K562 (cell line): Measurements from ENCODE around the gene SCFD2. TPM values are rescaled to one million over a fixed set of nuclear protein-coding genes. Genes with fewer than 3 reads are reported as not detected.

Experiments used
- ATAC-seq: fragments of 200-7000 bp; cut with Tn5 transposase; 3 replicates; pipeline ENCODE4 v1.9.1; 2020; ENCODE audit warnings: moderate library complexity
- BruUV-seq: library from RNA; stranded (reverse); fragments of 400-500 nt; replicated peaks from 2 replicates; lab custom pipeline; 2021; lab: Mats Ljungman, UMichigan
- CTCF ChIA-PET: fragments of 300-600 bp; formaldehyde crosslinking; extraction: SDS; loops from one replicate; lab custom pipeline; 2021; ENCODE audit warnings: low intra/inter-chr PET ratio; lab: Yijun Ruan, JAX
- POLR2A ChIA-PET: fragments of 300-600, 350-650 bp; sonication (Branson Sonifier 250); formaldehyde crosslinking; extraction: SDS; loops from one replicate; lab custom pipeline; 2021; ENCODE audit warnings: antibody characterized with exemption, inconsistent platforms; lab: Yijun Ruan, JAX
- DNase-seq, 4 experiments: peaks; one replicate each; pipeline versions ENCODE4 v3.0.0 to v3.0.0-alpha.2; 2011 to 2018; ENCODE audit warnings: low spot score in 3 of 4, mixed read lengths in 3 of 4; ENCODE audit errors: extremely low read depth in 1 of 4
- FAIRE-seq: peaks from 2 replicates; lab custom pipeline; 2011; peaks lifted over from hg19 to GRCh38; lab: Jason Lieb, UNC
- H2AFZ ChIP-seq: 2 replicates; pipeline ENCODE4 v1.6.0; 2011; ENCODE audit warnings: low read depth, low read length, control low read depth, inconsistent platforms
- H3K27ac ChIP-seq: fragments of 200-600 bp; 3 replicates; pipeline ENCODE4 v1.8.0; 2011; ENCODE audit warnings: low read depth, mild to moderate bottlenecking, control low read depth, inconsistent platforms, low read length, moderate library complexity, mixed read lengths; ENCODE audit errors: extremely low read depth
- H3K27me3 ChIP-seq, 2 experiments: fragments of 300-600 bp in 1 of 2; 2 replicates in 1 of 2; 3 replicates in 1 of 2; pipeline versions ENCODE4 v1.6.0 to v1.8.0; 2011; ENCODE audit warnings: inconsistent platforms in 2 of 2, low read length in 2 of 2, mild to moderate bottlenecking in 1 of 2, mixed read lengths in 1 of 2, moderate library complexity in 1 of 2; ENCODE audit not compliant: control insufficient read depth in 2 of 2, insufficient read depth in 2 of 2
- H3K36me3 ChIP-seq: fragments of 300-600 bp; 3 replicates; pipeline ENCODE4 v1.8.0; 2011; ENCODE audit warnings: mild to moderate bottlenecking, low read length, inconsistent platforms; ENCODE audit not compliant: control insufficient read depth, insufficient read depth
- H3K4me1 ChIP-seq, 2 experiments: fragments of 200-600 bp in 1 of 2; replicated peaks in 1 of 2; 2 replicates in 1 of 2; 3 replicates in 1 of 2; pipeline versions ENCODE4 v1.5.1 to v1.8.0; 2011; ENCODE audit warnings: inconsistent platforms in 2 of 2, low read length in 2 of 2, mild to moderate bottlenecking in 1 of 2, mixed read lengths in 1 of 2, moderate library complexity in 1 of 2; ENCODE audit not compliant: control insufficient read depth in 2 of 2, insufficient read depth in 2 of 2
- H3K4me2 ChIP-seq: 2 replicates; pipeline ENCODE4 v1.6.1; 2011; ENCODE audit warnings: low read length, control low read depth, inconsistent platforms, mixed read lengths; ENCODE audit not compliant: insufficient read depth
- H3K4me3 ChIP-seq: fragments of 200-600 bp; sonication (generic), shearing (Covaris generic); 2 replicates; pipeline ENCODE4 v1.5.1; 2016; ENCODE audit warnings: control low read depth, inconsistent platforms
- H3K79me2 ChIP-seq: fragments of 200-600 bp; 3 replicates; pipeline ENCODE4 v1.8.0; 2011; ENCODE audit warnings: low read length, inconsistent platforms; ENCODE audit not compliant: control insufficient read depth, insufficient read depth
- H3K9ac ChIP-seq, 2 experiments: 2 replicates each; pipeline versions ENCODE4 v1.6.0 to v1.6.1; 2011; ENCODE audit warnings: low read depth in 2 of 2, low read length in 2 of 2, control low read depth in 1 of 2, inconsistent platforms in 1 of 2, mild to moderate bottlenecking in 1 of 2, mixed read lengths in 1 of 2; ENCODE audit not compliant: insufficient read depth in 1 of 2
- H3K9me1 ChIP-seq: one replicate; pipeline ENCODE4 v1.6.0; 2011; ENCODE audit warnings: inconsistent platforms, mild to moderate bottlenecking, low read length, moderate library complexity; ENCODE audit not compliant: control insufficient read depth, insufficient read depth
- H3K9me3 ChIP-seq: replicated peaks from 2 replicates; pipeline ENCODE4 v1.5.1; 2011; ENCODE audit warnings: low read depth, low read length, inconsistent platforms; ENCODE audit not compliant: control insufficient read depth, insufficient read depth
- H4K20me1 ChIP-seq: replicated peaks from 2 replicates; pipeline ENCODE4 v1.6.1; 2011; ENCODE audit warnings: low read length, inconsistent platforms, mixed read lengths; ENCODE audit not compliant: control insufficient read depth, insufficient read depth
- ARID4B ChIP-seq: sonication (generic); formaldehyde crosslinking; IDR thresholded peaks from 2 replicates; pipeline ENCODE4 v1.8.0; 2022; ENCODE audit warnings: mild to moderate bottlenecking, missing genetic modification reagents
- BMI1 ChIP-seq: fragments of 150-350 bp; IDR thresholded peaks from 2 replicates; pipeline ENCODE4 v1.6.1; 2014; ENCODE audit warnings: low read length
- BRD9 ChIP-seq: fragments of 450-650 bp; IDR thresholded peaks from 2 replicates; pipeline ENCODE4 v1.6.1; 2018; ENCODE audit warnings: low read depth; ENCODE audit not compliant: partially characterized antibody
- CBX5 ChIP-seq: IDR thresholded peaks from 2 replicates; pipeline ENCODE4 v1.6.1; 2014; ENCODE audit warnings: low read depth, borderline replicate concordance
- CCNT2 ChIP-seq: IDR thresholded peaks from 2 replicates; pipeline ENCODE4 v1.6.1; 2011; ENCODE audit warnings: borderline replicate concordance, low read depth, mild to moderate bottlenecking, moderate library complexity, mixed read lengths, low read length; ENCODE audit not compliant: insufficient read length; ENCODE audit errors: extremely low read depth
- DMBX1 ChIP-seq: fragments of 250-450 bp; sonication (Bioruptor Pico); IDR thresholded peaks from 2 replicates; pipeline ENCODE4 v1.8.0; 2022; ENCODE audit warnings: inconsistent platforms, mild to moderate bottlenecking, moderate library complexity, borderline replicate concordance
- FOXK1 ChIP-seq: sonication (generic); formaldehyde crosslinking; IDR thresholded peaks from 2 replicates; pipeline ENCODE4 v1.8.0; 2022; ENCODE audit warnings: missing genetic modification reagents, mild to moderate bottlenecking, borderline replicate concordance
- HNRNPH1 ChIP-seq: fragments of 200-400 bp; formaldehyde crosslinking; optimal IDR thresholded peaks from 2 replicates; pipeline ENCODE3; 2017; ENCODE audit warnings: low read depth, mild to moderate bottlenecking, low read length, moderate library complexity
- POLR2AphosphoS5 ChIP-seq: IDR thresholded peaks from 2 replicates; pipeline ENCODE4 v1.6.1; 2011; ENCODE audit warnings: mild to moderate bottlenecking, low read depth, low read length, moderate library complexity; ENCODE audit not compliant: control insufficient read depth, insufficient read depth
- PRMT5 ChIP-seq: sonication (generic); formaldehyde crosslinking; IDR thresholded peaks from 2 replicates; pipeline ENCODE4 v1.5.0; 2020; ENCODE audit warnings: missing genetic modification reagents
- RERE ChIP-seq: sonication (generic); formaldehyde crosslinking; IDR thresholded peaks from 2 replicates; pipeline ENCODE4 v1.8.0; 2023; ENCODE audit warnings: missing genetic modification reagents, mild to moderate bottlenecking, borderline replicate concordance
- TAF9B ChIP-seq: fragments of 450-650 bp; IDR thresholded peaks from 2 replicates; pipeline ENCODE4 v1.6.1; 2018; ENCODE audit warnings: mild to moderate bottlenecking; ENCODE audit not compliant: partially characterized antibody
- ZEB2 ChIP-seq: fragments of 450-650 bp; IDR thresholded peaks from 2 replicates; pipeline ENCODE4 v1.6.1; 2016
- ZNF165 ChIP-seq: fragments of 250-450 bp; sonication (Bioruptor Pico); IDR thresholded peaks from 2 replicates; pipeline ENCODE4 v1.4.0; 2020; ENCODE audit warnings: borderline replicate concordance
- WGBS: fragments of 100-300 bp; shearing (Covaris generic); methylation state at CpG from one replicate; pipeline ENCODE4 v1.1.6; 2016; ENCODE audit warnings: low coverage, mixed read lengths; ENCODE audit not compliant: insufficient coverage; ENCODE audit errors: missing lambda C conversion rate; 5-methylcytosine and 5-hydroxymethylcytosine counted together
- in situ Hi-C: fragments of 300-500 bp; cut with MboI; formaldehyde crosslinking; loops from 4 replicates; pipeline ENCODE4 v1.15.0; 2018; ENCODE audit warnings: inconsistent platforms, mixed read lengths
- intact Hi-C: fragments of 100-400 bp; cut with micrococcal nuclease; formaldehyde crosslinking; loops from 2 replicates; pipeline ENCODE4 v1.14.2; 2022
- polyA plus RNA-seq, 8 experiments: library from polyadenylated mRNA; depleted of rRNA in 4 of 8; stranded (reverse) in 5 of 8; unstranded in 3 of 8; fragments of >200 nt; fragmentation: Nextera tagmentation in 2 of 8; fragmentation: Illumina TruSeq in 1 of 8; extraction: Ambion mirVana in 2 of 8; extraction: Trizol in 1 of 8; gene quantifications; 2 replicates each; pipeline versions ENCODE4 v1.2.1 to v1.2.3, GENCODE V29; 2011 to 2014; ENCODE audit warnings: inconsistent platforms in 1 of 8, missing spikeins in 1 of 8
- total RNA-seq, 7 experiments: library from RNA; depleted of rRNA in 6 of 7; stranded (reverse); fragments of >200 nt in 6 of 7; fragmentation: Illumina TruSeq in 2 of 7; extraction: Trizol in 2 of 7; gene quantifications; 2 replicates each; pipeline versions ENCODE4 v1.2.1 to v1.2.3, GENCODE V29; 2011 to 2021; ENCODE audit warnings: low replicate concordance in 1 of 7

SCFD2 gene
- total and polyA plus RNA-seq, 9 of the 15 experiments (the other 6 are each of a cell fraction or from before 2014, with no cell fraction given), result 5.7 to 30.3 (median 22.8) TPM

GRCh38 chr4:53378171-53378482, 12.3 kb upstream of the SCFD2 start:
- Histone ChIP-seq H3K9me1 (no peaks in the 10 kb centered on the region), H2AFZ (peak overlapping the region; percentile 89; the same call in 1 of the 2 replicates), H3K9me3 (no peaks in the 10 kb centered on the region), H3K4me2 (peak overlapping the region; percentile 78), H3K4me3 (peak overlapping the region; percentile 63), H3K79me2 (peaks cover 57% of the 10 kb centered on the region), H3K27me3 (no peaks in the 10 kb centered on the region), H3K27ac (peak overlapping the region; percentile 80), H3K9ac (peak overlapping the region; percentile 83 to 99), H4K20me1 (no peaks in the 10 kb centered on the region; the same call in 1 of the 2 replicates), H3K4me1 (peaks cover 8 to 19% of the 10 kb centered on the region in 2 experiments; a peak in 3 of 5 replicates), H3K36me3 (peaks cover 37% of the 10 kb centered on the region)
- in situ Hi-C loops, result no loop called here
- no TSS peak for BruUV-seq
- ATAC-seq (no peak), FAIRE-seq (peak; percentile 29), DNase-seq (no peak)
- WGBS, result 0% methylated on average over 10 of the region's 10 CpGs
- POLR2A ChIA-PET, result interaction anchor here (1.3 kb wide), 1 partner anchor 10 kb away, joined by 3 read pairs; no protein-coding TSS in a partner anchor
- CTCF ChIA-PET, result no interaction called here
- intact Hi-C loops, result loop anchor here (10.0 kb wide), 1 partner anchor 183 kb away; no protein-coding TSS in a partner anchor
- TF ChIP-seq TAF9B, result no peak
- no peak for TF ChIP-seq BRD9
- no peak for TF ChIP-seq CBX5
- no peak for TF ChIP-seq POLR2AphosphoS5
- TF ChIP-seq ZEB2, result no peak
- TF ChIP-seq PRMT5 (CRISPR knock-in tag), result no peak
- no peak for TF ChIP-seq ZNF165 (CRISPR knock-in tag)
- TF ChIP-seq FOXK1 (CRISPR knock-in tag), result no peak
- TF ChIP-seq HNRNPH1, result no peak
- TF ChIP-seq DMBX1 (CRISPR knock-in tag), result no peak
- no peak for TF ChIP-seq CCNT2
- TF ChIP-seq BMI1, result no peak
- TF ChIP-seq ARID4B (CRISPR knock-in tag), result peak; percentile 59
- no peak for TF ChIP-seq RERE
